ENCODE measurements around the gene TENM4.

DNA sequence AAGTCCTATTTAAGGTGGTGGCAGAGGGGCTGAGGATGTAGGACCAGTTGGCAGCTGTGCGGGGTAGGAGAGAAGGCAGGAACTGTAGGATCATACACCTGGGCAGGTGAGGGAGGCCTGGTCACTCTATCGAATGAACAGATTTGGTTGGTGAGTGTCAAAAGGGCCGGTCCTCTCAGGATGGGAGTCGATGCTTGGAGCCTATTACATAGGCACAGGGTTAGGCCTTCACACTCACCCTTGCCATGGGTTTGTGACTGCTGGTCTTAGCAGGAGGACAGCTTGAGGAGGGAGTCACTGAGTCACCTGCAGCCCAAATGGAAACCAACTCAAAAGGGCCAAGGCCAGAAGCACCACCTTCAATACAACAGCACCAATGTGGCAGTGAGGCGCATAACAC, 786.0 kb downstream of the TENM4 start:
- no peak for TF ChIP-seq ZNF350 (tag by site-specific recombination; IDR thresholded peaks at IDR 0.05)
- no peak for TF ChIP-seq ZNF121 (tag by site-specific recombination; IDR thresholded peaks at IDR 0.05)
- TF ChIP-seq ZNF174 (tag by site-specific recombination; IDR thresholded peaks at IDR 0.05) = no peak
- TF ChIP-seq, protein P1, sequence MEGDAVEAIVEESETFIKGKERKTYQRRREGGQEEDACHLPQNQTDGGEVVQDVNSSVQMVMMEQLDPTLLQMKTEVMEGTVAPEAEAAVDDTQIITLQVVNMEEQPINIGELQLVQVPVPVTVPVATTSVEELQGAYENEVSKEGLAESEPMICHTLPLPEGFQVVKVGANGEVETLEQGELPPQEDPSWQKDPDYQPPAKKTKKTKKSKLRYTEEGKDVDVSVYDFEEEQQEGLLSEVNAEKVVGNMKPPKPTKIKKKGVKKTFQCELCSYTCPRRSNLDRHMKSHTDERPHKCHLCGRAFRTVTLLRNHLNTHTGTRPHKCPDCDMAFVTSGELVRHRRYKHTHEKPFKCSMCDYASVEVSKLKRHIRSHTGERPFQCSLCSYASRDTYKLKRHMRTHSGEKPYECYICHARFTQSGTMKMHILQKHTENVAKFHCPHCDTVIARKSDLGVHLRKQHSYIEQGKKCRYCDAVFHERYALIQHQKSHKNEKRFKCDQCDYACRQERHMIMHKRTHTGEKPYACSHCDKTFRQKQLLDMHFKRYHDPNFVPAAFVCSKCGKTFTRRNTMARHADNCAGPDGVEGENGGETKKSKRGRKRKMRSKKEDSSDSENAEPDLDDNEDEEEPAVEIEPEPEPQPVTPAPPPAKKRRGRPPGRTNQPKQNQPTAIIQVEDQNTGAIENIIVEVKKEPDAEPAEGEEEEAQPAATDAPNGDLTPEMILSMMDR (tag by site-specific recombination; IDR thresholded peaks at IDR 0.05) = no peak
